ENCODE data around the gene SLC9A5.

- TF ChIP-seq CTCF (IDR thresholded peaks at IDR 0.05; ENCODE audit: borderline replicate concordance, extremely low read depth, low read length, poor library complexity, severe bottlenecking) (no peak), EZH2 (IDR thresholded peaks at IDR 0.05; ENCODE audit: borderline replicate concordance, low read depth, low read length, severe bottlenecking) (no peak)
These were observed 33.1 kb upstream of the SLC9A5 start for GRCh38 chr16:67215706-67216105.
